DND-41 (cell line): Measurements from ENCODE around the gene INSIG2.

Experiments used
- EZH2 ChIP-seq: IDR thresholded peaks from 3 replicates; pipeline ENCODE4 v1.6.1; 2012; ENCODE audit warnings: borderline replicate concordance, low read depth, mild to moderate bottlenecking, moderate library complexity, low read length, inconsistent platforms; ENCODE audit not compliant: severe bottlenecking
- TF ChIP-seq, protein P1 (sequence below): IDR thresholded peaks from 2 replicates; pipeline ENCODE4 v1.5.1; 2012; ENCODE audit warnings: borderline replicate concordance, low read length, moderate library complexity, mild to moderate bottlenecking; ENCODE audit not compliant: poor library complexity, severe bottlenecking; ENCODE audit errors: extremely low read depth

DNA sequence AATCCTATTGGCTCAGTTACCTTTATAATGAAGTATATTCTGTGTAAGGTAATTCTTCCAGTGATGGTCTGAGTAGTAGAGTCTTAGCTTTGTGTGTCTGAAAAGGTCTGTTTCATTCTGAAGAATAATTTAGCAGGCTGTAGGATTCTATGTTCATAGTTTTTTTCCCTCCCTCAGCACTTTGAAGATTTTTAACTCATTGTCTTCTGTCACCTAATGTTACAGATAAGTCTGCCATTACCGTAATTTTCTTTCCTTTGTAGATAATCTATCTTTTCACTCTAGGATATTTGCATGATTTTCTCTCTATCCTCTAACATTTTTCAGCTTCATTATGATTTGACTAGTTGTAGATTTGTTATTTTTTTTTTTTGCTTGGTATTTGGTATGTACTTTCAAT lies 22.7 kb downstream of the INSIG2 start:
- TF ChIP-seq, protein P1, sequence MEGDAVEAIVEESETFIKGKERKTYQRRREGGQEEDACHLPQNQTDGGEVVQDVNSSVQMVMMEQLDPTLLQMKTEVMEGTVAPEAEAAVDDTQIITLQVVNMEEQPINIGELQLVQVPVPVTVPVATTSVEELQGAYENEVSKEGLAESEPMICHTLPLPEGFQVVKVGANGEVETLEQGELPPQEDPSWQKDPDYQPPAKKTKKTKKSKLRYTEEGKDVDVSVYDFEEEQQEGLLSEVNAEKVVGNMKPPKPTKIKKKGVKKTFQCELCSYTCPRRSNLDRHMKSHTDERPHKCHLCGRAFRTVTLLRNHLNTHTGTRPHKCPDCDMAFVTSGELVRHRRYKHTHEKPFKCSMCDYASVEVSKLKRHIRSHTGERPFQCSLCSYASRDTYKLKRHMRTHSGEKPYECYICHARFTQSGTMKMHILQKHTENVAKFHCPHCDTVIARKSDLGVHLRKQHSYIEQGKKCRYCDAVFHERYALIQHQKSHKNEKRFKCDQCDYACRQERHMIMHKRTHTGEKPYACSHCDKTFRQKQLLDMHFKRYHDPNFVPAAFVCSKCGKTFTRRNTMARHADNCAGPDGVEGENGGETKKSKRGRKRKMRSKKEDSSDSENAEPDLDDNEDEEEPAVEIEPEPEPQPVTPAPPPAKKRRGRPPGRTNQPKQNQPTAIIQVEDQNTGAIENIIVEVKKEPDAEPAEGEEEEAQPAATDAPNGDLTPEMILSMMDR: no peak
- TF ChIP-seq EZH2: no peak
